GM20431 (cell line): Measurements from ENCODE around the gene CHAT.
"Not testable (repeated sequence)": the region's sequence is repeated elsewhere in the genome, so short reads cannot be mapped to it uniquely, and the experiment has no call there.

Source experiments
- in situ Hi-C: fragments of 300-500 bp; cut with MseI, MboI; formaldehyde crosslinking; loops from one replicate; pipeline ENCODE4 v1.15.0; 2020; ENCODE audit warnings: low sequenced_read_pairs; ENCODE audit not compliant: unreplicated experiment

The CHAT gene

DNA sequence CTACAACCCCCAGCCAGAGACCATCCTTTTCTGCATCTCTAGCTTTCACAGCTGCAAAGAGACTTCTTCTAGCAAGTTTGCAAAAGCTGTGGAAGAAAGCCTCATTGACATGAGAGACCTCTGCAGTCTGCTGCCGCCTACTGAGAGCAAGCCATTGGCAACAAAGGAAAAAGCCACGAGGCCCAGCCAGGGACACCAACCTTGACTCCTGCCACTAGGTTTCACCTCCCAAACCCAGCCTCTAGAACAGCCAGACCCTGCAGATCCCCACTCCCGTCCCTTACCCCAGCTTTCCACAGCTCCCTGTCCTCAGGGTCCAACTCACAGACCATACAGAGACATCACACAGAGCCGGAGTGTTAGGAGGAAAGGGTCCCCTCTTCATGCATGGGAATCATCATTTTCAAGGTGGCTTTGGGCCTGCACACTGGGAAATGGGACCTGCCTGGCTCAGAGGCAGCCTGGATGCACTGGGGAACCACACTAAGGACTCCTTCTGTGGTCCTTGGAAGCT is 51.1 kb downstream of the CHAT start:
- in situ Hi-C loops = no loop called here

DNA sequence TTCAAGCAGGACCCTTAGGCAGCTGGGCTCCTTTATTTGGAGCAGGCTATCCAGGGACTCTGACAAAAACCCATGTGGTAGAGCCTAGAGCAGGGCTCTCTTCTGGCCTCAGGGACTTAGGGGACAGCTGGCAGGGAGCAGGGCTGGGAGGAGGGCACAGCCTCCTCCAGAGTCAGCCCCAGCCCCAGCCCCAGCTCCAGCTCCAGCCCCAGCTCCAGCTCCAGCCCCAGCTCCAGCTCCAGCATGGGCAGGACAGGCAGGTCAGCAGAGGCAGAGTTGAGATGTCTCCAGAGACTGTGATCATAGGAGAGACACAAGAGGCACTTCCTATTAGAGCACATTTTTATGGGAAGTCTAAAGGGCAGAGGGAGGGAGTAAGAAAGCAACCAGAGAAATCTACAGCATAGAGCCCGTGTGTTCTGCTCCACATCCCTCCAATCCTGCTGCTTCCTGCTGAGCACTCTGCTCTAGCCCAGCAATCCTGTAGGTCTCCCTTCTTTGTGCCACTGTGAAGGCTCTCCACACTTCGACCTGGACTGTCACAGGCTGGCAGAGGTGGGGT is 52.3 kb downstream of the CHAT start:
- in situ Hi-C loops = no loop called here

GRCh38 chr10:49666685-49667084 is 52.8 kb downstream of the CHAT start:
- in situ Hi-C loops = no loop called here

DNA sequence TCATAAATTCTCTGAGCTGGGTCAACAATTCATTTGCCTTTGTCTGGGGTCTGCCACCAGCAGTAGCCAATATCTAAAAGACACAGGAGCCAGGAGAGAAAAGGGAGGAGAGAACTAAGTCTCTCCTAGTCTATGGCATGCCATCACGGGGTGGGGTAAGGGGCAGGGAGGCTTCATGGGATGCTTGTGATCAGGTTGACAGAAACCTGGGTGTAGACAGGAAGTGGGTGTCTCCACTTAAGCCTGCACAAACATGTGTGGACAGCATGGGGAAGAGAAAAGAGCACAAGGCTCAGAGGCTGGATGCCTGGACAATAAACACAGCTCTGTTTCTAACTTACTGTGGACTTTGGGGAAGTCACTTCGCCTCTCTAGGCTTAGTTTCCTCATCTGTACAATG is 54.2 kb downstream of the CHAT start:
- in situ Hi-C loops = no loop called here

- in situ Hi-C loops = no loop called here
Observed at GRCh38 chr10:49668684-49669083, 54.8 kb downstream of the CHAT start.

GRCh38 chr10:49678827-49679479 is 65.1 kb downstream of the CHAT start:
- in situ Hi-C loops = no loop called here

DNA sequence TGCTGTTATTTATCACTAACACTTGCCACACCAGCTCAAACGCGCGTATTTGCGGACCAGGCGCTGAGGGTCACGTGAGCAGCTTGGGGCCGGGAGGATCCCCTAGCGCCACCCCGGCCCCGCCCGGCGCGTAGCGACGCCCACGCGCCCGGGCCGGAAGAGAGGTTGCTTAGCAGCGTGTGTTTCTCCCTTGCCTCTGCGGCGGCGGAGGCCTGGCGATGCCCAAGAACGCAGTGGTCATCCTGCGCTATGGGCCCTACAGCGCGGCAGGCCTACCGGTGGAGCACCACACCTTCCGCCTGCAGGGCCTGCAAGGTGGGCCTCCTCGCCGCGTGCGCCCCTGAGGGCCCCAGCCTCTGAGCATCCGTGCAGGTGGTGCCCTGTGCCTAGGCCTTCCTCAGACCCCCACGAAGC is 65.7 kb downstream of the CHAT start, which contains the start of gene C10orf53:
C10orf53 (plus strand) TSS at position 172 of the 414 bp plus-strand sequence; CDS start at position 219, 47 bp downstream.
- in situ Hi-C loops = no loop called here

DNA sequence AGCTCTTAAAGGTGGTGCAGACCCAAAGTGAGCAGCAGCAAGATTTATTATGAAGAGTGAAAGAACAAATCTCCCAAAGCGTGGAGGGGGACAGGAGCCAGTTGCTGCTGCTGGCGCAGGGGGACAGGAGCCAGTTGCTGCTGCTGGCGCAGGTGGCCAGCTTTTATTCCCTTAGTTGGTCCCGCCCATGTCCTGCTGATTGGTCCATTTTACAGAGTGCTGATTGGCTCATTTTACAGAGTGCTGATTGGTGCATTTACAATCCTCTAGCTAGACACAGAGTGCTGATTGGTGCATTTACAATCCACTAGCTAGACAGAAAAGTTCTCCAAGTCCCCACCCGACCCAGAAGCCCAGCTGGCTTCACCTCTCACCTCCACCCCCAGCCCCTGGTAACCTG is 68.6 kb downstream of the CHAT start:
- in situ Hi-C loops = not testable (repeated sequence)

GRCh38 chr10:49682879-49683278 is 69.0 kb downstream of the CHAT start:
- in situ Hi-C loops = no loop called here

GRCh38 chr10:49686651-49687050 is 72.8 kb downstream of the CHAT start:
- in situ Hi-C loops = no loop called here

- in situ Hi-C loops = no loop called here
Observed at GRCh38 chr10:49688261-49688846, 74.5 kb downstream of the CHAT start.

DNA sequence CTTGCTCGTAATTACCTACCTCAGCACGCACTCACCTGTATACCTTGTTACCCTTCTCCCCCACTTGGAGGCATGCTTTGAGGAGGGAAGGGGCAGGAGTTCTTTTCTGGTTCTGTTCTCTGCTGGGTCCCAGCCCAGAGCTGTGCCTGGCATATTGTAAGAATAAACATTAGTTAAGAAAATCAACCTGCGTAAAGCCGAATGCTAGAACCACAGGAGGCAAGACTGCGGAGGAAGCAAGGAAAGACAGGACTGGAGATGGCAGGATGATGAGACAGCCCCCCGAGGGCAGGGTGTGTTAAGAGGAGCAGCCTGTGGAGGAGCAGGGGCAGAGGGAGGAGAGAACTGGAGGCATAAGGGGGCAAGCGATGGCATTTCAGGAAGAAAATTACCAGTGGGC is 75.1 kb downstream of the CHAT start:
- in situ Hi-C loops = no loop called here

GRCh38 chr10:49689882-49690510 is 76.2 kb downstream of the CHAT start:
- in situ Hi-C loops = no loop called here

GRCh38 chr10:49690698-49691356 is 77.0 kb downstream of the CHAT start:
- in situ Hi-C loops = no loop called here

DNA sequence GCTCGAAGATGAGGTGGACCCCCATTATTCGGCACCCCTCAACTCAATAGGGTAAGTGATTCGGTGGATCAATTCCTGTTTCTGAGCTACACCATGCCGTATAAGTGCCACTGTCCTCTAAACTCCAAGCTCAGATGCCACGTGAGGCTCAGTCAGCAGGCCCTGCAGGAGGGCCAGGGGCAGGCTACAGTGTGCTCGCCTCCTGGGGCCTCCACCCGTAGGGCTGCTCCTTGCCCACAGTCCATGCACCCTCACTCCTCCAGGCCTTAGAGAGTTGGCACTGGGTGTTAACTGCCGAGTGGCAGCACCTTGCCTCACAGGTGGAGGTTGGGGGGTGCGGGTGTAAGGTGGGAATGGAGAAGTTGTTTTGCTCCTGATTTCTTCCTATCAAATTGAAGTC is 77.8 kb downstream of the CHAT start:
- in situ Hi-C loops = no loop called here

DNA sequence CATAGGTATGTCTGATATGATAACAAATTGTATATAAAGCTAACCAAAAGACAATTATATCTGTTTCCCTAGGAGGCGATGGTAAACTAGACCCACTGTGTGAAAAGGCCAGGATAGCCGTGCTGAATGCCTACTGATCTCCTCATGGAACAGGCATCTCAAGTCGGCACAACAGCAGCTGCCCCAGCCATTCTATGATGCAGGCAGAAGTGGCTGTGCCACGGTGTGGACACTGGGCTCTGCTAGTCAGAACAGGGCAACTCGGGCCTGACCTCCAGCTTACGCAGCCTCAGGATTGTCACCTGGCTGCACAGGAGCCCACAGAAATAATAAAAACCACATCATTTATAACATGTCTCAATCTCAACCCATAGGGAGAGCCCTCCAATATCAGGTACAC is 80.6 kb downstream of the CHAT start:
- in situ Hi-C loops = no loop called here

DNA sequence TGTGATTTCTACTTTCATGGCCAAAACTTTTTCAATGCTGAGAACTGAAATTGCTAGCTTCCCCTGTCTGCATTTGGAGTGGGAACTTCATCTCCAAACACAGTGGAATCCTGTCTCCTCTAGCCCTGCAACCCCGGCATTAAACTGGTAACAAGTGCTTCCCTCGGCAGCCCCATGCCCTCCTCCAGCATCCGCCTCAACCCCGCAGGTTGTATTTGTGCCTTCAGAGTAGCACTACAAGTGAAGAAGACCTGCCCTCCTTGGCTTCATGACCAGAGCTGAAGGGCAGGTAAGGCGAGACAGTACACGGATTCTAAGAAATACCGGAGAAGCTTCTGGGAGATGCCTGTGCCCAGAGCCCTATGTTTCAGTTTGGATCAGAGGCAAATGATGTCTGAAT is 82.5 kb downstream of the CHAT start:
- in situ Hi-C loops = no loop called here

DNA sequence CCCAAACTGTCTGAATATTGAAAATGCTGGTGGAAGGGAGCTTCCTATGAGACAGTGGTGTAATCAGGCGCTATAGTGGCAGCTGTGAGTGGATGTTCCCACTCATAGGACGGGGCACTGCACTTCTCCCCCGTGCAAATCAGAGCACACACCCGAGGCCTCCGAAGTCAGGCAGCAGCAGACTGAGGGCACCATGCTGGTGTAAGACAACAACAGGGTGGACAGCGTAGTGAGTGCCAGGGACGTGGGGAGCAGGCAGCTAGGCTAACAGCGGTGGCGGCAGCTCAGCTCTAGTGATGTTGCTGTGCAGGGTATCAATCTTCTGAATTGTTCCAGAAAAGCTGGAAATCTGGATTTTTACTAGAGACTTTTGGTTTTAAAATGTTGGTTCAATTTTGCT is 84.8 kb downstream of the CHAT start:
- in situ Hi-C loops = no loop called here

- in situ Hi-C loops = no loop called here
Observed at GRCh38 chr10:49700211-49700610, 86.4 kb downstream of the CHAT start.

GRCh38 chr10:49700997-49701396 is 87.2 kb downstream of the CHAT start:
- in situ Hi-C loops = no loop called here

DNA sequence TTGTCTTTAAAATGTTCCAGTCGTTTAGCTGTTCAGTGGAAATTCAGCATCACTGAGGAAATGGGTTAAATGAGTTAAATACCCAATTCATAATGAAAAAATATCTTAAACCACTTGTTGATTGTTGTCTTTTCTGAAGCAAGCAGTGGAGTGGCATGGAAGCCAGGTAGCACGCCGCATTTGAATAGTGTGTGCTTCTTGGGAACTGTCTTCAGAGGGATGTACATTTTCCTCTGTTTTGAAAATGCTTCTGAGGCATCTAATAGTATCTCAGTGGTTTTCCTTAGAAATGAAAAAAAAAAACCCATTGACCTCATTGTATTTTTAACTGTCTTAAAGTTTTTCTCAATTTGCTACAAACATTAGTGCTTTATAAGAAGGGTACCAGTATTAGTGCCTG is 93.7 kb downstream of the CHAT start:
- in situ Hi-C loops = no loop called here
